ENCODE data around the gene BBLN.

The BBLN gene

DNA sequence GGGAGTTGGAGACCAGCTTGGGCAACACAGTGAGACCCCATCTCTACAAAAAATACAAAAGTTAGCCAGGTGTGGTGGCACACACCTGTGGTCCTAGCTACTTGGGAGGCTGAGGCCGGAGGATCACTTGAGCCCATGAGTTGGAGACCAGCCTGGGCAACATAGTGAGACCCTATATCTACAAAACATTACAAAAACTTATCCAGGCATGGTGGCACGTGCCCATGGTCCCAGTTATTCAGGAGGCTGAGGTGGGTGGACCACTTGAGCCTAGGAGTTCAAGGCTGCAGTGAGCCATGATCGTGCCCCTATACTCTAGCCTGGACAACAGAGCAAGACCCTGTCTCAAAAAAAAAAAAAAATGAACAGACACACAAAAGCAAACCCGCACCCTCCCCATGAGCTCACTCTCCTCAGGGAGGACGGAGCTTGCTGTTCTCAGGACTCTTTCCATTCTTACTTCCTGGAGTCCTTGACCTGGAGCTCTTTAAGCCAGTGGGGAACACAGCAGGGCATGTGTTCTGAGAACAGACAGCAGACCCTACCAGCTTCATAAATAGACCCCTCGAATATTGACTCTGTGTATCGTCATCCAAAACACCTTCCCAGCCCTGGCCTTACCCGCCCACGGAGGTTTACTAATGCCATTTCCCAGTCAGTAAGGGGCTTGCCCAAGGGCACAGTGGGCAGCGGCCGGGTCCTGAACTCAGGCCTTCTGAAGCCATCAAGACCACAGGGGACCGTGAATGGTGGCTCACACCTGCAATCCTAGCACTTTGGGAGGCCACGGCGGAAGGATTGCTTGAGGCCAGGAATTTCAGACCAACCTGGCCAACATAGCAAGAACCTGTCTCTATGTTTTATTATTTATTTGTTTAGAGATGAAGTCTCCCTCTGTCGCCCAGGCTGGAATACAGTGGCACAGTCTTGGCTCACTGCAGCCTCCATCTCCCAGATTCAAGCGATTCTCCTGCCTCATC lies 43.7 kb upstream of the BBLN start:
- H3K27ac ChIP-seq: no peak overlapping the region
- DNase-seq: peak in 1 of 2 donors; percentile 62
- intact Hi-C loops (cut with DNase I; ENCODE audit: low total_unique reads): loop anchor here (5.0 kb wide), 1 partner anchor 174 kb away; no protein-coding TSS in a partner anchor

DNA sequence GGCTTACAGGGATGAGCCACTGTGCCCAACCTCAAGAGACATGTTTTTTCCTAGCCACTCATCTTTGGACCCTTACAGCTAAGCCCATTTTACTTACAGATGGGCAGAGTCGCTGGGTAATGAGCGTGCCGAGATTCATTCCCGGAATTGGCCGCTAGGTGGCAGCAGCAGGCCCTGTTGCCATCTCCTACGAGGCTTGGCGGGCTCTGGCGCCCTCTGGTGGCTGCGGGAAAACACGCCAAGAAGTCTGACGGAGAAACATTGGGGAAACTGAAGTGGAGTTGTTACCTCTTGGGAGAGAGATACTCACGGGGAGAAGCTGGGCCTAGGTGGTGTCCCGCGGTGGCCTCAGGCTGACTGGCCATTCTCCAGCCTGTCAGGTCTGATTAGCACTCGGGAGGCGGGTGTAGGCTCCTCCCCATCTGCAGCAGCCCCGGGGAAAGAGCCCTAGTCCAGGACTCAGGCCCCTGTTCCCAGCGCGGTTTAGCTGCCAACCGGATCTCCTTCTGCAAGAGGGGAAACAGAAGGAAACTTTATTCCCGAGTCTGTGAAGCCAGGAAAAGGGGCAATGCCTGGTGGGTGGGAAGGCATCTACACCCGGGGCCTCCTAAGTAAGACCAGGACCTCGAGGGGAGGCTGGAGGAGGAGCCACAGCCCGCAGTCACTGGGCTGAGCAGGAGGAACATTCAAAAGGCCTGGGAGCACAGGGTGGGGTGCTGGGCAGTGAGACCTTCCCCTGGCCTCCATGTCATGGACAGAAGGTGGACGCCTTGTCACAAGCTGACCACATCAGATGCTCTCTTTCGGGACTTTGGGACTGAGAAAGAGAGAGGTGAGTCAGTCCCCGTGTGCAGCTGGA lies 42.2 kb upstream of the BBLN start:
- peak; percentile 88 to 94 for DNase-seq
- intact Hi-C loops (cut with DNase I; ENCODE audit: low total_unique reads): loop anchor here (5.0 kb wide), 1 partner anchor 176 kb away; no protein-coding TSS in a partner anchor
- peak; percentile 100 for TF ChIP-seq CTCF (IDR thresholded peaks at IDR 0.05)
- Histone ChIP-seq H3K27ac (no peak overlapping the region), H3K36me3 (peaks cover 8 to 53% (median 34%) of the 10 kb centered on the region in 3 donors), H3K4me1 (peaks cover 0 to 8% (median 4%) of the 10 kb centered on the region in 4 donors), H3K4me3 (no peak overlapping the region), H3K9me3 (no peaks in the 10 kb centered on the region), H3K27me3 (no peaks in the 10 kb centered on the region)

More for the DNA sequence above, 43.7 kb upstream of the BBLN start:
- Histone ChIP-seq H3K4me3 (no peak overlapping the region), H3K36me3 (peaks cover 0 to 38% (median 23%) of the 10 kb centered on the region in 3 donors), H3K9me3 (no peaks in the 10 kb centered on the region), H3K27me3 (no peaks in the 10 kb centered on the region), H3K4me1 (peaks cover 0 to 8% (median 4%) of the 10 kb centered on the region in 4 donors)
- TF ChIP-seq CTCF (IDR thresholded peaks at IDR 0.05): no peak

DNA sequence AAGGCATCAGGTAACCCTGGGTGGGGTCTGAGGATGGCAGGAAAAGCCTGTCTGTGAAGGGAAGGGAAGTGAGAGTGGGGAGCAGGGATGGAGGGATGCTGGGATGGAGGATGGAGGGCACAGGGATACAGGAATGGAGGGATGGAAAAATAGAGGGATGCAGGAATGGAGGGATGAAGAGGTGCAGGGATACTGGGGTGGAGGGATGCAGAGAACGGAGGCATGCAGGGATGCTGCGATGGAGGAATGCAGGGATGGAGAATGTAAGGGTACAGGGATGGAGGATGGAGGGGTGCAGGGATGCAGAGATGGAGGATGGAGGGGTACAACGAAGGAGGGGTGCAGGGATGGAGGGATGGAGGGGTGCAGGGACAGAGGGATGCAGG lies 41.6 kb upstream of the BBLN start:
- no peak for TF ChIP-seq CTCF (IDR thresholded peaks at IDR 0.05)
- Histone ChIP-seq H3K4me3 (no peak overlapping the region), H3K36me3 (peaks cover 8 to 56% (median 38%) of the 10 kb centered on the region in 3 donors), H3K27me3 (no peaks in the 10 kb centered on the region), H3K27ac (no peak overlapping the region), H3K4me1 (peaks cover 0 to 8% (median 4%) of the 10 kb centered on the region in 4 donors), H3K9me3 (no peaks in the 10 kb centered on the region)
- DNase-seq: peak in 1 of 2 donors; percentile 13
- intact Hi-C loops (cut with DNase I; ENCODE audit: low total_unique reads): loop anchor here (5.0 kb wide), 1 partner anchor 176 kb away; no protein-coding TSS in a partner anchor

GRCh38 chr9:128118971-128119665 lies 40.9 kb upstream of the BBLN start:
- Histone ChIP-seq H3K9me3 (no peaks in the 10 kb centered on the region), H3K36me3 (peaks cover 8 to 56% (median 38%) of the 10 kb centered on the region in 3 donors), H3K4me1 (peaks cover 0 to 8% (median 4%) of the 10 kb centered on the region in 4 donors), H3K4me3 (no peak overlapping the region), H3K27me3 (no peaks in the 10 kb centered on the region), H3K27ac (no peak overlapping the region)
- intact Hi-C loops (cut with DNase I; ENCODE audit: low total_unique reads): loop anchor here (5.0 kb wide), 1 partner anchor 177 kb away; no protein-coding TSS in a partner anchor
- TF ChIP-seq CTCF (IDR thresholded peaks at IDR 0.05): no peak
- peak in 1 of 2 donors; percentile 54 for DNase-seq

Measured in tibial artery (tissue), 4 donors.